Left ventricle myocardium superior (tissue), 1 donor: ENCODE results near the gene NIT2. TPM values are rescaled to one million over a fixed set of nuclear protein-coding genes. Genes with fewer than 3 reads are reported as not detected.
A peak's percentile ranks its signal among the peaks of the same experiment; 100 is the strongest.
"Not testable (repeated sequence)": the region's sequence is repeated elsewhere in the genome, so short reads cannot be mapped to it uniquely, and the experiment has no call there.

Experiments
- ATAC-seq: fragments of 200-7000 bp; cut with Tn5 transposase; one replicate; pipeline ENCODE4 v1.9.1; 2020; ENCODE audit warnings: mild to moderate bottlenecking, moderate library complexity
- DNase-seq: peaks from one replicate; pipeline ENCODE4 v3.0.0-alpha.2; 2020
- intact Hi-C: fragments of 100-400 bp; cut with micrococcal nuclease; formaldehyde crosslinking; loops from one replicate; pipeline ENCODE4 v1.11.0; 2022
- total RNA-seq: library from RNA; stranded (reverse); fragmentation: NEBNext Ultra II Directional; extraction: Animal tissue kit (Norgen Biotek cat#: 25700); gene quantifications from one replicate; pipeline ENCODE4 v1.2.1, GENCODE V29; 2021
- donor health status: DM: no; HTN: yes; CAD: no; lungs with severe emphysema.

Gene NIT2
- total RNA-seq, 1 donor from 2014 or later, result 47.3 TPM

DNA sequence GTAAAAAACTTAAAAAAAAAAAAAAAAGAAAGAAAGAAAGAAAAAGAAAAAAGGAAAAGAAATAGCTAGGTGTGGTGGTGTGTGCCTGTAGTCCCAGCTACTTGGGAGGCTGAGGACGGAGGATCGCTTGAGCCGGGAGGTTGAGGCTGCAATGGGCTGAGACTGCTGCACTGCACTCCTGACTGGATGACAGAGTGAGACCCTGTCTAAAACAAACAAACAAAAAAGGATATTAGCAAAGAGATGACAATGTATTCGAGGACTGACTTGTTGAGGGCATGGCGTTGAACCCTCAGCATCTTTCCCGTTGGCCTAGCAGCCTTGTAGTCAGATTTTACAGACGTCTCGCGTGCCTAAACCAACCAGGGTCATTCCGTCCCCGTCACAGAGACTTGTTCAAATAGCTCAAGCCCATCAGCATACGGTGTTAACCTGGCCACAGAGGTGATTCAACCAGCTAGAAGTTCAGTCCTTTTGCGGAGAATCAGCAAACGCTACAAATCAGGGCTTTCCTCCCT lies 528 bp upstream of the NIT2 start:
- DNase-seq (no peak), ATAC-seq (peak; percentile 10)
- intact Hi-C loops, result no loop called here

DNA sequence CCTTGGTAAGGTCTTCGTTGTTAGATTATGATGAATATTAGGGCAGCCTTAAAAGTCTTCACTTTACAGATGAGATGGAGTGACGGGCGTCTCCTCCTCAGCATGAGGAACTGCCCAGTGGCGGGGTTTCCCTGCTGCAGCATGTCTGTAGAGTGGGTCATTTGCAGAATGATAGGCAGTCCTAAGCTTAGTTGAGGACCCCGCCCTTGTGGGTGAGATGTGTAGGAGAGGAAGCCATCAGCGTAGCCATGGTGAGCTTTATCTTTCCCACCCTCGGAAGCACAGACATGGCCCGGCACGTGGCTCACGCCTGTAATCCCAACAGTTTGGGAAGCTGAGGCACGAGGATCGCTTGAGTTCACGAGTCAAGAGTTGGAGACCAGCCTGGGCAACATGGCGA lies 877 bp downstream of the NIT2 start:
- ATAC-seq (peak; percentile 7), DNase-seq (peak; percentile 30)
- intact Hi-C loops, result no loop called here

DNA sequence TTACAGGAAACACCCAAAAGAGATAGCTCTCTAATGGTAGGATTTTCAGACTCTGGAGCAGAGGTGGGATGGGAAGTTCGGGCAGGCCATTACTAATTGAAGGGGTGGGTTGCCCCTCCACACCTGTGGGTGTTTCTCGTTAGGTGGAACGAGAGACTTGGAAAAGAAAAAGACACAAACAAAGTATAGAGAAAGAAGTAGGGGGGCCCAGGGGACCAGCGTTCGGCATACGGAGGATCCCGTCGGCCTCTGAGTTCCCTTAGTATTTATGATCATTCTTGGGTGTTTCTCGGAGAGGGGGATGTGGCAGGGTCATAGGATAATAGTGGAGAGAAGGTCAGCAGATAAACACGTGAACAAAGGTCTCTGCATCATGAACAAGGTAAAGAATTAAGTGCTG lies 1.7 kb downstream of the NIT2 start:
- DNase-seq, ATAC-seq, intact Hi-C loops: not testable (repeated sequence)

DNA sequence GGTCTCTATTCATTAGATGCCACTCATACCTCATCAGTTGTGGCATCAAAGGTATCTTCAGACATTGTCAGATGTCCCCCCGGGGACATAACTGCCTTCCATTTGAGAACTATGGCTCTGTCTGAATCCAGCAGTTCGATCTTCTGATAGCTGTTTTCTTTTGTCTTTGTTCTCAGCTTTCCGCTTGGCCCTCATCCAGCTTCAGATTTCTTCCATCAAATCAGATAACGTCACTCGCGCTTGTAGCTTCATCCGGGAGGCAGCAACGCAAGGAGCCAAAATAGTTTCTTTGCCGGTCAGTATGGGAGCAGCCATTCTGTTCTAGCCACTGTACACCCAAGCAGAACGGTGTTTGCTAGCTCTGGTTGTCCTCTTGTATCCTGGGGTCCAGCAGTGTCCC lies 4.4 kb downstream of the NIT2 start:
- no peak for ATAC-seq
- intact Hi-C loops, result no loop called here
- DNase-seq, result no peak

DNA sequence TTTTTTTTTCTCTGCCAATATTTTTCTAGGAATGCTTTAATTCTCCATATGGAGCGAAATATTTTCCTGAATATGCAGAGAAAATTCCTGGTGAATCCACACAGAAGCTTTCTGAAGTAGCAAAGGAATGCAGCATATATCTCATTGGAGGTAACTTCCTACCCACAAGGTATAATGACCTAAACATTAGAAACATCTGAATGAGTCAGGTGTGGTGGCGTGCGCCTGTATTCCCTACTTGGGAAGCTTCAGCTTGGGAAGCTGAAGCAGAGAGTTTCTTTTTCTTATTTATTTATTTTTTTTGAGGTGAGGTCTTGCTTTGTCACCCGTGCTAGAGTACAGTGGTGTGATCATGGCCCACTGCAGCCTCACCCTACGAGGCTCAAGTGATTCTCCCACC lies 5.2 kb downstream of the NIT2 start:
- DNase-seq, result no peak
- intact Hi-C loops, result no loop called here
- ATAC-seq, result no peak

DNA sequence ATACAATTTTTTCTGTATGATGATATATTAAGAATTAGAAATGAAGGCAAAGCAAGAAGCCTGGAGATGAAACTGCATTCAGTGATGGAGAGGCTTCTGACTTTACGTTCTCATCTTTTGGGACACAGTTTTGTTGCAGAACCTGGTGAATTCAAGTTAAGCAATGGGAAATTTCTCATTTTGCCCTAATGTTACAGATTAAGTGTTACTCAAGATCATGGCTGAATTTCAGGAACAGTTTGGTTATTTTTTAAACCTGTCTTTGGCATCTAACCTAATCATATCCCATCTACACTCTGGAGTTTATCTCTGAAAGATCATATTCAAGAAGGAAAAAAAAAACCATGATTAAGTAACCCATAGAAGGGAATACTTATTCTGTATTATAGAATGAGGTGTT lies 6.0 kb downstream of the NIT2 start:
- intact Hi-C loops, result no loop called here
- no peak for DNase-seq
- ATAC-seq, result no peak

DNA sequence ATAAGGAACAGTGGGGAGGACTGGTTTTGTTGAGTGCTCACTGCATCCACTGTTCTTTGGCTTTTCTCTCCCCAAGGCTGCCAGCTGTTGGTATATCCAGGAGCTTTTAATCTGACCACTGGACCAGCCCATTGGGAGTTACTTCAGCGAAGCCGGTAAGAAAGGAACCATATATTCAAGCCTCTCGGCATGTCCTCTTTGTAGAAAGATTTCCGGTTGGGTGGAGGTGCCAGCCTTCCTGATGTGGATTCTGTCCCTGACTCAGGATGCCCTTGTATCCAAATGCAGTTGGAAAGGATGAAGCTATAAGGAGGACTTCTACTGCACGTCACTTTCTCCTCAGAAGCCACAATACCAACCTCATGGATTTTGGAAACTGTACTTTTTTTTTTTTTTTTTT lies 14.2 kb downstream of the NIT2 start:
- ATAC-seq, result no peak
- no peak for DNase-seq
- intact Hi-C loops, result no loop called here

DNA sequence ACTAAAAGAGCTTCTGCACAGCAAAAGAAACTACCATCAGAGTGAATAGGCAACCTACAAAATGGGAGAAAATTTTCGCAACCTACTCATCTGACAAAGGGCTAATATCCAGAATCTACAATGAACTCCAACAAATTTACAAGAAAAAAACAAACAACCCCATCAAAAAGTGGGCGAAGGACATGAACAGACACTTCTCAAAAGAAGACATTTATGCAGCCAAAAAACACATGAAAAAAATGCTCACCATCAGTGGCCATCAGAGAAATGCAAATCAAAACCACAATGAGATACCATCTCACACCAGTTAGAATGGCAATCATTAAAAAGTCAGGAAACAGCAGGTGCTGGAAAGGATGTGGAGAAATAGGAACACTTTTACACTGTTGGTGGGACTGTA lies 17.2 kb downstream of the NIT2 start:
- DNase-seq, intact Hi-C loops, ATAC-seq: not testable (repeated sequence)

DNA sequence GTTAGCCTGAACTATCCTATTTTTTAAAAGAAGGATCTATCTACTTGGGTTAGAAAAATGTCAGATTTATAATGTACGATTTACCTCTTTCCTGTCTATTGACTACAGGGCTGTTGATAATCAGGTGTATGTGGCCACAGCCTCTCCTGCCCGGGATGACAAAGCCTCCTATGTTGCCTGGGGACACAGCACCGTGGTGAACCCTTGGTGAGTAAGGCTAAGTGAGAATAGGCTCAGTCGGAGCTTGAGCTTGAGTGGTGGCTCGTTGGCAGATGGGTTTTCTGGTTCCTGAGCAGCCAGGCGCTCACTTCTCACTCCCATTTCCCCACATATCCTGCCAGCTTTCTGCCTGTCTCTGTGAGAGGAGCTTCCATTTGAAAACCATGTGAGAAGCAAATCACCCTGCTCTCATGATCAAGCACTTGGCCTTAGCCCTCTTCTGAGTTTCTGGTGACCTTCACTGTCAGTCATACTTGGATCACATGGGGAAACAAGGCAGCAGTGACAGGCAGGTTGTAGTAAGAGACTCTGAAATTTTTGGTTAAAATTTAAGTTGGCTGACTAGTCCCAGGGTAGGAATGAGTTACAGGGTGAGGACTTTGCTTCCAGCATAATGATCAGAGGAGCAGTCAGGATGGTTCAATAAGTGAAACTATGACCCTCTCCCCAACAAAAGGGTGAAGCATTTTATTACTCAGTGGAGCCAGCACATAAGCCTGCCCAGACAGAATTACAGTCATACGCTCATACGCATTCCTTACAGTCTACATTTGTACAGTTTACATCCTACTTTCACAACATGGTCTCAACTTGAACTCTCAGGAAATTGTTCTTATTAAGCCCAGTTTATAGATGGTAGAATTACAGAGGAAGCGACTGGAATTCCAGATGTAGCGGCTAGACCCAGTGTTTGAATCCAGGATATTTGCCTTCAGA lies 18.0 kb downstream of the NIT2 start:
- intact Hi-C loops, result no loop called here
- DNase-seq (no peak), ATAC-seq (peak; percentile 36)

DNA sequence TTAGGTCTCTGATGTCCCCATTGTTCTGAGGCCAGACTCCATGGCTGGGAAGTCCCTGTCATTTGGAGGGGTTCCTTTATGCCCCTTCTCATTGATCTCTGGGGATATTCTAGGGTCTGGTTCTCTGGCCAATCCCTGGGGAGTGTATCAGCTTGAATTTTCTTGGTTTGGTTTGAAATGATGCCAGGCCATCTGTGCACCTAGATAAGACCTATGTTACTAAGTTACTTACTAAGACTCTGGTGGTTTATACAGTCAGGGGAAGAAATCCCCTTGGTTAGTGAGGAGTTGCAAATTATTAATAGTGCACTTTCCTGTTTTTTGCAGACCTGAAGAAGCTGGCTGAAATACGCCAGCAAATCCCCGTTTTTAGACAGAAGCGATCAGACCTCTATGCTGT lies 20.3 kb downstream of the NIT2 start:
- ATAC-seq (no peak), DNase-seq (no peak)
- intact Hi-C loops, result no loop called here

DNA sequence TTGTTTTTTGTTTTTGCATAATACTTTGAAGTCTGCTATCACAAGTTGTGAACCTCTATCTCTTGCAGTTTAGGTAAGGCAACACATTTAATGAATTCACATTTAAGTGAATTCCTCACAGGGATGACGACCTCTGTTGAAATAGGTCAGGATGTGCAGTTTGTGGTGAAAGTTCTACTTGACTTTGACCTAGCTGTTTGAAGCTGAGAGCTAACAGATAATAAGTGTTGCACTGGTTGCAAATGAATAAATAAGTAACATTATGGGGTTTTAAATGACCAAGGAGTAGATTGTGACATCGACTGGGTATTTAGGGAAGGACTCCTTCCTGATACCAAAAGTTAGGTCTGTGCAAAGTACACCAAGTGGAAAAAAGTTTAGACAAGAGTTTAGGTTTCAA lies 23.9 kb downstream of the NIT2 start:
- no peak for ATAC-seq
- intact Hi-C loops, result no loop called here
- no peak for DNase-seq

DNA sequence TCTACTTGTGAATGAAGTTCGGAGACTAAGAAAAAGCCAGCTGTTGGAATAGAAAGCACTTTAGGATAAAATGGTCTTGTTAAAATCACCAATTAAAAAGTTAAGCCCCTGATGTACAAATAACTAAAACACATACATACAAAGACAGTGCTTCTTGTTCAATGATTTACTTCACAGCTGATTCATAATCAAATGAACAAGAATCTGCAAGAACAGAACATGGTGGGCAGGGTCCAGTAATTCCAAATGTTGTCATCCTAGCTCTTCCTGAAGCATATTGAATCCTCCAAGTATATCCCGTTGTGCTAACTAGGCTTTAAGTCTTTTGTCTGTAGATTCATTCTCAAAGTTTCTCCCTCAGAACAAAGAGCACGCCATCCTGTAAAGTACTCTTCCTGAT lies 24.5 kb downstream of the NIT2 start:
- ATAC-seq, result no peak
- DNase-seq, result no peak
- intact Hi-C loops, result no loop called here

DNA sequence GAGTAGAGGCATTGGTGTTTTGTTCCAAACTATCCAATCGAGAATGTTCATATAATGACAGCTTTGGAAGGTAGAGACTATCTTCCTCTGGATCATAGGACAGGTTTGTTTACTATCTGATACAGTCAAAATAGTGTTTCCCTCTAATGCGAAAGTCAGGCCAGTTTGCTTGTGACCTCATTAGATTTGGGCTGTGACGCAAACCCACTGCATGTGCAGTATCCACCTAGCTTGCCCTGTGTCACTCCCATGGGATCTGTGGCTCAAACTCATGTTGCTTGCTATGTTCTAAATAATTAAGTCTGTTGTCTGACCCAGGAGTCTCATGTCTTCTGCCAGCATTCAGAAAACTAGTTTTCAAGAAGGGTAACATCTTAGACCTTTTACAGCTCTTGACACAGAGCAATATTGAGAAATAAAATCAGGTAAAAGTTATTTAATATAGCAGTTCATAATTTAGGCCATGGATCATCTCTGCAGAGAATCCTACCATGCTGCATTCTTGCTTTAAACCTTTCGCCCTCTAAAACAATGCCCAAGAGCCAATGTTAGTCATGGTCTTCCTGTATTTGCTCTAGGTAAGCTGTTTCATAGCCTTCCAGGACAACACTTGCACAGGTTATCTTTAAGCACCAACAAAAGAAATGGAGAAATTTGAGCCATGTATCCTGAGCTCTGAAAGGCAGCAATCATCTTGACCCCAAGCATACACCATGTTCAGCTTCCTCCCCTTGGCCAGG lies 26.4 kb downstream of the NIT2 start:
- intact Hi-C loops, result no loop called here

DNA sequence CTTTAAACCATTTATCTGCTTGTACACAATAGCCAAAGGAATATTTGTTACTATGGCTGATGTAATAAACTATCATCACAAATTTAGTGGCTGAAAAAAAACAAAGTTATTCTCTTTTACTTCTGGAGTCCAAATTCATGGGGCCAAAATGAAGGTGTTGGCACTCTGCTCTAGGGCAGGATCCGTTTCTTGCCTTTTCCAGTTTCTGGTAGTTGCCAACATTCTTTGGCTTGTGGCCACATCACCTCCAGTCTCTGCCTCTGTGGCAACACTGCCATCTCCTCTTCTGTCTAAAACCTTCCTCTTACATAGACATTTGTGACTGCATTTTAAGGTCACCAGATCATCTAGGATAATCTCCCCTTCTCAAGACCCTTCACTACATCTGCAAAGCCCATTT lies 27.3 kb downstream of the NIT2 start:
- ATAC-seq, result no peak
- DNase-seq, result no peak
- intact Hi-C loops, result no loop called here

More for the DNA sequence above, 26.4 kb downstream of the NIT2 start:
- DNase-seq, result no peak
- ATAC-seq, result no peak

DNA sequence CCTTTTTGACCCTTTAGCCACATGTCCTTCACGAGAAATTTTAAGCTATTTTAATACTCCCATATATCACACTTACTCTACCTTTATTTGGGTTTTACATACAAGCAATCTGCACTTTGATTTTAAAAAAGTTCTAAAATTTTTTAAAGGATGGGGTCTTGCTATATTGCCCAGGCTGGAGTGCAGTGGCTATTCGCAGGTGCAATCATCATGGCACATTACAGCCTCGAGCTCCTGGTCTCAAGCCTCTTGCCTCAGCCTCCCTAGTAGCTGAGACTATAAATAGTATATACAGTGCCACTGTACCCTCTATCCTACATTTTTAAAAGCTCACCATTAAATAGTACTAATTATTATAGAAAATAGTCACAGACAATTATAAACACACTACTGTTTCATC lies 29.9 kb downstream of the NIT2 start:
- no peak for DNase-seq
- intact Hi-C loops, result no loop called here
- no peak for ATAC-seq

DNA sequence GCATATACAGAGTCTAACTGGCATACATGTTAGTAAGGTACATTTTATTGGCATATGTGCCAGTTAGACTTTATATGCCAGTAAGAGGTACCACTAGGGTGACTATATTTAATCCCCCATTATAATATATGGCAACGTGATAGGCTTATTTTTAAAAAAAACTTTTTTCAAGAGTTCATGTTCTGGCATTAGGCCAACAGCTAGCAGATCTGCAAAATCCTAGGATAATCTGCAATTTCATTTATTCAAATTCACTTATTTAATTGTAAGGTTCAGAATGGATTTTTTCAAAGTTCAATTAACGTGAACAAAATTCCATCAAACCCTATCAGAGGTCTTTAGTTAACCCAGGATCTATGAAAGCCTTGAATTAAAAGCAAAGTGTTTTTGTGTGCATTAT lies 31.9 kb downstream of the NIT2 start:
- DNase-seq (no peak), ATAC-seq (no peak)
- intact Hi-C loops, result no loop called here

DNA sequence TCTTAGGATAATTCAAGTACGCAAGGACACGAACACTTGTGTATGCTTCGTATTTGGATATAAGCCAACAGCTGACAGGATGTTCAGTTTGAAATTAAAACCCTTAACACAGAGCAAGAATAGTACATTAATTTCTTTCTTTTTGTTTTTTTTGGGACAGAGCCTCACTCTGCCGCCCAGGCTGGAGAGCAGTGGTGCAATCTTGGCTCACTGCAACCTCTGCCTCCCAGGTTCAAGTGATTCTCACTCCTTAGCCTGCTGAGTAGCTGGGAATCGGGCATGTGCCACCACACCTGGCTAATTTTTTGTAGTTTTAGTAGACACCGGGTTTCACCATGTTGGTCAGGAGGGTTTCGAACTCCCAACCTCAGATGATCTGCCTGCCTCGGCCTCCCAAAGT lies 33.9 kb downstream of the NIT2 start:
- intact Hi-C loops, result no loop called here
- DNase-seq (no peak), ATAC-seq (no peak)

DNA sequence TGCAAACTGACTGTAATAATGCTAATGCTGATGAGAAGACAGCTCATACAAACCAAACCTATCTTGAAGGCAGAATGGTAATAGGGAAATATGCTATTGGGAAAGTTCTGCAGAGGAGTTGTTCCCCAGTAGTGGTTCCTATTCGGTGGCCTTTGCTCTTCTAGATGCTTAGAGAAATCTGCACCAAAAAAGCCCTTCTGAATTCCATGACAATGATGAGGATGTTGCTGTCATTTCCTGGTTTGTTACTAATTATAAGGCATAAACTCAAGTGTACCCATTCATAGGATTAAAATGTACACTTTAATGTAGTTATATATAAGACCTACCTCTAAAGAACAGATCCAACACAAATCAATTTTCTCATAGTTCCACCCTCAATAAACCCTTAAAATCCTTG lies 36.2 kb downstream of the NIT2 start:
- intact Hi-C loops, result no loop called here
- ATAC-seq, result no peak
- DNase-seq, result no peak

DNA sequence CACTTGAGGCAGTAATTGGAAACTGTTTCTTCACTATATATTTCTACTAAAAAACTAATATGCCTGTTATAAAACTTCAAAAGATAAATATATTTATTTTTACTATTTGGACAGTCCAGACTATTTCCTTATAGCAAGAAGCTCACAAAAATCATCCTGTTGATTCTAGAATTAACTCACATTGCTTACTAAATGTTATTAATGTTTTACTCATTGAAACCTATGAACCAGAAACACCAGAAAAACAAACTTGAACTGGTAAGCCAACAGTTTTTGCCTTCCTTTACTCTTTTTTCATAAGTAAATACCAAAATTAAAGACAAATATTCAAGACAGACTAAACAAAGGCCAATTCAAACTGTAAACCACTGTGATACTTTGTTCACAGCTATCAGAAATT lies 40.0 kb downstream of the NIT2 start:
- intact Hi-C loops, result no loop called here
- DNase-seq (no peak), ATAC-seq (no peak)

DNA sequence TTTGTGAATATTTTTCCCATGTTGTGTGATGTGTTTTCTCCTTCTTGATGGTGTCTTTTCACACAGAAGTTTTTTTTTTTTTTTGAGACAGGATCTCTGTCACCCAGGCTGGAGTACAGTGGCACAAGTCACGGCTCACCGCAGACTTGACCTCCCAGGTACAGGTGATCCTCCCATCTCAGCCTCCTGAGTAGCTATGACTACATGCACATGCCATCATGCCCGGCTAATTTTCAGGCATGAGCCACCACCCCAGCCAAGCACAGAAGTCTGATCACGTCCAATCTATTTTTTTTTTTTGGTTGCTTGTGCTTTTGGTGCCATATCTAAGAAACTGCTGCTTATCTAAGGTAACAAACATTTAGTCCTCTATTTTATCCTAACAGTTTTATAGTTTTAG lies 41.7 kb downstream of the NIT2 start:
- no peak for ATAC-seq
- intact Hi-C loops, result no loop called here
- DNase-seq, result no peak
